Urothelium cell line (cell line): ENCODE results near the gene BICD1.
A peak's percentile ranks its signal among the peaks of the same experiment; 100 is the strongest.

ENCODE experiments used
- DNase-seq: peaks from one replicate; pipeline ENCODE4 v3.0.0; 2011; ENCODE audit warnings: low spot score, mixed read lengths
- FAIRE-seq: peaks from 2 replicates; lab custom pipeline; 2011; peaks lifted over from hg19 to GRCh38; lab: Jason Lieb, UNC

Gene BICD1

GRCh38 chr12:32395026-32395425 lies 288.4 kb downstream of the BICD1 start:
- no peak for FAIRE-seq
- no peak for DNase-seq

GRCh38 chr12:32397696-32398095 lies 291.0 kb downstream of the BICD1 start:
- no peak for FAIRE-seq
- no peak for DNase-seq

GRCh38 chr12:32398181-32398580 lies 291.5 kb downstream of the BICD1 start:
- FAIRE-seq (no peak), DNase-seq (no peak)

GRCh38 chr12:32398816-32399369 lies 292.2 kb downstream of the BICD1 start:
- FAIRE-seq (no peak), DNase-seq (no peak)

- DNase-seq (peak; percentile 89), FAIRE-seq (peak; percentile 27)
These were observed 292.9 kb downstream of the BICD1 start, which contains the start of gene FGD4 for GRCh38 chr12:32399370-32400113. TSS of gene FGD4 (plus strand) at chr12:32399558.

GRCh38 chr12:32400114-32400672 lies 293.5 kb downstream of the BICD1 start:
- no peak for FAIRE-seq

GRCh38 chr12:32400866-32401265 lies 294.2 kb downstream of the BICD1 start:
- FAIRE-seq (no peak), DNase-seq (no peak)

More at GRCh38 chr12:32400114-32400672, 293.5 kb downstream of the BICD1 start:
- peak; percentile 26 for DNase-seq

- DNase-seq (no peak), FAIRE-seq (no peak)
These were observed 295.5 kb downstream of the BICD1 start for GRCh38 chr12:32402170-32402569.

GRCh38 chr12:32402946-32403345 lies 296.3 kb downstream of the BICD1 start:
- FAIRE-seq (no peak), DNase-seq (no peak)

GRCh38 chr12:32407795-32408194 lies 301.1 kb downstream of the BICD1 start:
- no peak for DNase-seq
- no peak for FAIRE-seq

- FAIRE-seq (no peak), DNase-seq (no peak)
These were observed 306.8 kb downstream of the BICD1 start for GRCh38 chr12:32413412-32413811.

- DNase-seq (no peak), FAIRE-seq (no peak)
These were observed 311.6 kb downstream of the BICD1 start for GRCh38 chr12:32418221-32418620.

GRCh38 chr12:32418903-32419519 lies 312.4 kb downstream of the BICD1 start:
- no peak for DNase-seq
- no peak for FAIRE-seq

GRCh38 chr12:32419520-32419960 lies 312.9 kb downstream of the BICD1 start:
- FAIRE-seq (no peak), DNase-seq (no peak)

- DNase-seq (no peak), FAIRE-seq (no peak)
These were observed 313.7 kb downstream of the BICD1 start for GRCh38 chr12:32420356-32420755.

- FAIRE-seq (no peak), DNase-seq (no peak)
These were observed 316.9 kb downstream of the BICD1 start for GRCh38 chr12:32423559-32423958.

- DNase-seq (no peak), FAIRE-seq (no peak)
These were observed 324.4 kb downstream of the BICD1 start for GRCh38 chr12:32431025-32431424.
